SK-N-SH (cell line): ENCODE data around the gene PTPN13. TPM values are rescaled to one million over a fixed set of nuclear protein-coding genes. Genes with fewer than 3 reads are reported as not detected.

Experiments
- CTCF ChIA-PET: fragments of 300-600, 350-600 bp; formaldehyde crosslinking; extraction: SDS; loops from one replicate; lab custom pipeline; 2021; lab: Yijun Ruan, JAX
- POLR2A ChIA-PET: fragments of 350-600 bp; sonication (Branson Sonifier 250); formaldehyde crosslinking; extraction: SDS; loops from one replicate; lab custom pipeline; 2020; ENCODE audit warnings: antibody characterized with exemption, inconsistent platforms; lab: Yijun Ruan, JAX
- DNase-seq: peaks from one replicate; pipeline ENCODE4 v3.0.0; 2012
- H2AFZ ChIP-seq: fragments of 200-600 bp; sonication (generic); 2 replicates; pipeline ENCODE4 v1.8.1; 2016; ENCODE audit warnings: antibody characterized with exemption, mild to moderate bottlenecking, low read depth
- H3F3A ChIP-seq: fragments of 200-600 bp; sonication (generic); replicated peaks from 2 replicates; pipeline ENCODE3; 2016; ENCODE audit warnings: antibody characterized with exemption, mild to moderate bottlenecking; ENCODE audit not compliant: insufficient read depth
- H3K27ac ChIP-seq, 2 experiments: fragments of 200-500 bp in 1 of 2; fragments of 200-600 bp in 1 of 2; sonication (Bioruptor generic) in 1 of 2; sonication (generic), shearing (Covaris generic) in 1 of 2; 2 replicates each; pipeline versions ENCODE4 v1.5.1 to v1.6.1; 2014 to 2016; ENCODE audit warnings: low read depth in 2 of 2, inconsistent platforms in 1 of 2, low read length in 1 of 2, mild to moderate bottlenecking in 1 of 2, mixed read lengths in 1 of 2
- H3K27me3 ChIP-seq: fragments of 200-600 bp; sonication (generic), shearing (Covaris generic); 2 replicates; pipeline ENCODE4 v1.6.1; 2016; ENCODE audit warnings: mixed run types; ENCODE audit not compliant: insufficient read depth
- H3K36me3 ChIP-seq, 2 experiments: fragments of 200-500 bp in 1 of 2; fragments of 200-600 bp in 1 of 2; sonication (Bioruptor generic) in 1 of 2; sonication (generic) in 1 of 2; replicated peaks in 1 of 2; 2 replicates each; pipeline versions ENCODE3 to v1.5.1; 2014 to 2016; ENCODE audit warnings: low read length in 1 of 2, mild to moderate bottlenecking in 1 of 2; ENCODE audit not compliant: insufficient read depth in 2 of 2, control insufficient read depth in 1 of 2
- H3K4me1 ChIP-seq, 2 experiments: fragments of 200-500 bp in 1 of 2; fragments of 200-600 bp in 1 of 2; sonication (Bioruptor generic) in 1 of 2; sonication (generic), shearing (Covaris generic) in 1 of 2; 2 replicates each; pipeline versions ENCODE4 v1.5.1 to v1.6.1; 2014 to 2016; ENCODE audit warnings: low read depth in 1 of 2, low read length in 1 of 2, mixed run types in 1 of 2; ENCODE audit not compliant: insufficient read depth in 2 of 2, control insufficient read depth in 1 of 2
- H3K4me2 ChIP-seq: fragments of 200-600 bp; sonication (generic), shearing (Covaris generic); 2 replicates; pipeline ENCODE4 v1.6.1; 2017; ENCODE audit warnings: mixed run types
- H3K4me3 ChIP-seq, 2 experiments: fragments of 200-500 bp in 1 of 2; fragments of 200-600 bp in 1 of 2; sonication (Bioruptor generic) in 1 of 2; sonication (generic), shearing (Covaris generic) in 1 of 2; 2 replicates each; pipeline versions ENCODE4 v1.5.1 to v1.8.1; 2014 to 2016; ENCODE audit warnings: low read depth in 2 of 2, inconsistent platforms in 1 of 2, low read length in 1 of 2, mild to moderate bottlenecking in 1 of 2, mixed read lengths in 1 of 2, moderate library complexity in 1 of 2
- H3K79me2 ChIP-seq: fragments of 200-600 bp; sonication (generic); 2 replicates; pipeline ENCODE4 v1.8.1; 2017; ENCODE audit warnings: mild to moderate bottlenecking; ENCODE audit not compliant: insufficient read depth
- H3K9ac ChIP-seq: fragments of 200-600 bp; sonication (generic); 2 replicates; pipeline ENCODE4 v1.6.1; 2017; ENCODE audit warnings: mixed run types
- H3K9me2 ChIP-seq: fragments of 200-600 bp; sonication (generic); 2 replicates; pipeline ENCODE4 v1.6.1; 2017; ENCODE audit warnings: mixed run types
- H3K9me3 ChIP-seq: fragments of 200-600 bp; sonication (generic); 2 replicates; pipeline ENCODE4 v1.6.1; 2017; ENCODE audit warnings: mixed run types, mild to moderate bottlenecking, moderate library complexity
- H4K20me1 ChIP-seq: fragments of 200-600 bp; sonication (generic); 2 replicates; pipeline ENCODE4 v1.6.1; 2017; ENCODE audit warnings: mild to moderate bottlenecking, mixed run types; ENCODE audit not compliant: insufficient read depth
- ELF1 ChIP-seq: IDR thresholded peaks from 2 replicates; pipeline ENCODE4 v1.4.0; 2012
- EP300 ChIP-seq, 2 experiments: IDR thresholded peaks; 2 replicates each; pipeline versions ENCODE4 v1.4.0 to v1.6.1; 2012; ENCODE audit warnings: borderline replicate concordance in 1 of 2, low read depth in 1 of 2, low read length in 1 of 2
- FOSL2 ChIP-seq: IDR thresholded peaks from 2 replicates; pipeline ENCODE4 v1.4.0; 2012; ENCODE audit warnings: low read depth, mild to moderate bottlenecking, moderate library complexity, borderline replicate concordance
- FOXJ3 ChIP-seq: sonication (generic); formaldehyde crosslinking; IDR thresholded peaks from 2 replicates; pipeline ENCODE4 v1.5.1; 2020; ENCODE audit warnings: mild to moderate bottlenecking, missing genetic modification reagents
- GABPA ChIP-seq: IDR thresholded peaks from 2 replicates; pipeline ENCODE4 v1.4.0; 2012; ENCODE audit warnings: low read depth, mild to moderate bottlenecking
- GATA2 ChIP-seq: sonication (generic); formaldehyde crosslinking; IDR thresholded peaks from 2 replicates; pipeline ENCODE4 v1.5.0; 2020; ENCODE audit warnings: mild to moderate bottlenecking, missing genetic modification reagents
- MEF2A ChIP-seq: IDR thresholded peaks from 2 replicates; pipeline ENCODE4 v1.4.0; 2012; ENCODE audit warnings: low read depth, borderline replicate concordance
- RAD21 ChIP-seq: IDR thresholded peaks from 2 replicates; pipeline ENCODE4 v1.6.1; 2012; ENCODE audit warnings: mild to moderate bottlenecking, low read length
- RXRA ChIP-seq: IDR thresholded peaks from 2 replicates; pipeline ENCODE4 v1.4.0; 2012; ENCODE audit warnings: low read depth, mild to moderate bottlenecking, borderline replicate concordance
- SIN3A ChIP-seq: IDR thresholded peaks from 2 replicates; pipeline ENCODE4 v1.6.1; 2012; ENCODE audit warnings: low read depth, mild to moderate bottlenecking, low read length, moderate library complexity, borderline replicate concordance
- TCF12 ChIP-seq: IDR thresholded peaks from 2 replicates; pipeline ENCODE4 v1.4.0; 2012
- USF2 ChIP-seq: fragments of 150-350 bp; IDR thresholded peaks from 2 replicates; pipeline ENCODE4 v1.6.1; 2017; ENCODE audit warnings: antibody characterized with exemption, low read length, low read depth, borderline replicate concordance
- YY1 ChIP-seq: IDR thresholded peaks from 2 replicates; pipeline ENCODE4 v1.4.0; 2012; ENCODE audit warnings: low read depth, mild to moderate bottlenecking
- ZBTB33 ChIP-seq: IDR thresholded peaks from 2 replicates; pipeline ENCODE4 v1.4.0; 2012; ENCODE audit warnings: low read depth, borderline replicate concordance
- WGBS: methylation state at CpG from one replicate; pipeline ENCODE4 v1.1.6; 2017; ENCODE audit warnings: low lambda C conversion rate; 5-methylcytosine and 5-hydroxymethylcytosine counted together
- polyA plus RNA-seq, 3 experiments: library from polyadenylated mRNA; depleted of rRNA; stranded (reverse); fragments of >200 nt; gene quantifications; 2 replicates each; pipeline ENCODE4 v1.2.3, GENCODE V29; 2012
- TF ChIP-seq, protein P1 (sequence below): IDR thresholded peaks from 2 replicates; pipeline ENCODE4 v1.4.0; 2012; ENCODE audit warnings: low read depth
- TF ChIP-seq, protein P2 (sequence below): IDR thresholded peaks from 2 replicates; pipeline ENCODE4; 2012
- TF ChIP-seq, protein P3 (sequence below): fragments of 200-600 bp; sonication (generic); IDR thresholded peaks from 2 replicates; pipeline ENCODE4 v1.6.1; 2017; ENCODE audit warnings: antibody characterized with exemption, mild to moderate bottlenecking, moderate library complexity
- TF ChIP-seq, protein P4 (sequence below): IDR thresholded peaks from 2 replicates; pipeline ENCODE4 v1.6.1; 2012; ENCODE audit warnings: mild to moderate bottlenecking, low read depth, low read length, moderate library complexity

PTPN13 gene
- polyA plus RNA-seq, 1 of the 3 experiments (the other 2 are of a cell fraction): 5.5 TPM

DNA sequence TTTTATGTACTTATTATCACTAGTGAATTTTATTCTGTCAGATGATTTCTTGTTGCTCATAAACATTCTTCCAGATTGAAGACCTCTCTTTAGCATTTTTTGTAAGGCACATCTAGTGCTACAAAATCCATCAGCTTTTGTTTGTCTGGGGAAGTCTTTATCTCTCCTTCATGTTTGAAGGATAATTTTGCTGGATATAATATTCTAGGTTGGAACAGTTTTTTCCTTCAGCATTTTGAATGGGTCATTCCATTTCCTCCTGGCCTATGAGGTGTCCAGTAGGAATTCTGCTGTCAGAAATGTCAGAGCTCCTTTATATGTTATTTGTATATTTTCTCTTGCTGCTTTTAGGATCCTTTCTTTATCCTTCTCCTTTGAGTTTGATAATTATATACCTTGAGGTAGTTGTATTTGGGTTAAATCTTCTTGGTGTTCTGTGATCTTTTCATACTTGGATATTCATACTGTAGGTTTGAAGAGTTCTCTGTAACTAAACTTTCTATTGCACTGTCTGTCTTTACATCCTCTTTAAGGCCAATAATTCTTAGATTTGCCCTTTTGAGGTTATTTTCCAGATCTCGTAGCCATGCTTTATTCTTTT is 58.3 kb downstream of the PTPN13 start:
- H3K4me3 ChIP-seq: no peak overlapping the region
- H4K20me1 ChIP-seq: no peaks in the 10 kb centered on the region
- H3K4me1 ChIP-seq: no peaks in the 10 kb centered on the region
- H3K36me3 ChIP-seq: peaks cover 0 to 7% of the 10 kb centered on the region in 2 experiments
- TF ChIP-seq EP300 (IDR thresholded peaks at IDR 0.05; ENCODE audit: borderline replicate concordance in 1 of 2, low read depth in 1 of 2, low read length in 1 of 2) (no peak), TCF12 (no peak), ELF1 (no peak), ZBTB33 (no peak), GABPA (no peak), FOSL2 (no peak), GATA2 (CRISPR knock-in tag) (no peak), RXRA (no peak), SIN3A (no peak), FOXJ3 (no peak), YY1 (no peak), MEF2A (no peak), RAD21 (no peak), USF2 (no peak)
- TF ChIP-seq, protein P1, sequence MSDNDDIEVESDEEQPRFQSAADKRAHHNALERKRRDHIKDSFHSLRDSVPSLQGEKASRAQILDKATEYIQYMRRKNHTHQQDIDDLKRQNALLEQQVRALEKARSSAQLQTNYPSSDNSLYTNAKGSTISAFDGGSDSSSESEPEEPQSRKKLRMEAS: no peak
- TF ChIP-seq, protein P2, sequence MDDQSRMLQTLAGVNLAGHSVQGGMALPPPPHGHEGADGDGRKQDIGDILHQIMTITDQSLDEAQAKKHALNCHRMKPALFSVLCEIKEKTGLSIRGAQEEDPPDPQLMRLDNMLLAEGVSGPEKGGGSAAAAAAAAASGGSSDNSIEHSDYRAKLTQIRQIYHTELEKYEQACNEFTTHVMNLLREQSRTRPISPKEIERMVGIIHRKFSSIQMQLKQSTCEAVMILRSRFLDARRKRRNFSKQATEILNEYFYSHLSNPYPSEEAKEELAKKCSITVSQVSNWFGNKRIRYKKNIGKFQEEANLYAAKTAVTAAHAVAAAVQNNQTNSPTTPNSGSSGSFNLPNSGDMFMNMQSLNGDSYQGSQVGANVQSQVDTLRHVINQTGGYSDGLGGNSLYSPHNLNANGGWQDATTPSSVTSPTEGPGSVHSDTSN: no peak
- TF ChIP-seq, protein P3, sequence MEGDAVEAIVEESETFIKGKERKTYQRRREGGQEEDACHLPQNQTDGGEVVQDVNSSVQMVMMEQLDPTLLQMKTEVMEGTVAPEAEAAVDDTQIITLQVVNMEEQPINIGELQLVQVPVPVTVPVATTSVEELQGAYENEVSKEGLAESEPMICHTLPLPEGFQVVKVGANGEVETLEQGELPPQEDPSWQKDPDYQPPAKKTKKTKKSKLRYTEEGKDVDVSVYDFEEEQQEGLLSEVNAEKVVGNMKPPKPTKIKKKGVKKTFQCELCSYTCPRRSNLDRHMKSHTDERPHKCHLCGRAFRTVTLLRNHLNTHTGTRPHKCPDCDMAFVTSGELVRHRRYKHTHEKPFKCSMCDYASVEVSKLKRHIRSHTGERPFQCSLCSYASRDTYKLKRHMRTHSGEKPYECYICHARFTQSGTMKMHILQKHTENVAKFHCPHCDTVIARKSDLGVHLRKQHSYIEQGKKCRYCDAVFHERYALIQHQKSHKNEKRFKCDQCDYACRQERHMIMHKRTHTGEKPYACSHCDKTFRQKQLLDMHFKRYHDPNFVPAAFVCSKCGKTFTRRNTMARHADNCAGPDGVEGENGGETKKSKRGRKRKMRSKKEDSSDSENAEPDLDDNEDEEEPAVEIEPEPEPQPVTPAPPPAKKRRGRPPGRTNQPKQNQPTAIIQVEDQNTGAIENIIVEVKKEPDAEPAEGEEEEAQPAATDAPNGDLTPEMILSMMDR: no peak
- TF ChIP-seq, protein P4, sequence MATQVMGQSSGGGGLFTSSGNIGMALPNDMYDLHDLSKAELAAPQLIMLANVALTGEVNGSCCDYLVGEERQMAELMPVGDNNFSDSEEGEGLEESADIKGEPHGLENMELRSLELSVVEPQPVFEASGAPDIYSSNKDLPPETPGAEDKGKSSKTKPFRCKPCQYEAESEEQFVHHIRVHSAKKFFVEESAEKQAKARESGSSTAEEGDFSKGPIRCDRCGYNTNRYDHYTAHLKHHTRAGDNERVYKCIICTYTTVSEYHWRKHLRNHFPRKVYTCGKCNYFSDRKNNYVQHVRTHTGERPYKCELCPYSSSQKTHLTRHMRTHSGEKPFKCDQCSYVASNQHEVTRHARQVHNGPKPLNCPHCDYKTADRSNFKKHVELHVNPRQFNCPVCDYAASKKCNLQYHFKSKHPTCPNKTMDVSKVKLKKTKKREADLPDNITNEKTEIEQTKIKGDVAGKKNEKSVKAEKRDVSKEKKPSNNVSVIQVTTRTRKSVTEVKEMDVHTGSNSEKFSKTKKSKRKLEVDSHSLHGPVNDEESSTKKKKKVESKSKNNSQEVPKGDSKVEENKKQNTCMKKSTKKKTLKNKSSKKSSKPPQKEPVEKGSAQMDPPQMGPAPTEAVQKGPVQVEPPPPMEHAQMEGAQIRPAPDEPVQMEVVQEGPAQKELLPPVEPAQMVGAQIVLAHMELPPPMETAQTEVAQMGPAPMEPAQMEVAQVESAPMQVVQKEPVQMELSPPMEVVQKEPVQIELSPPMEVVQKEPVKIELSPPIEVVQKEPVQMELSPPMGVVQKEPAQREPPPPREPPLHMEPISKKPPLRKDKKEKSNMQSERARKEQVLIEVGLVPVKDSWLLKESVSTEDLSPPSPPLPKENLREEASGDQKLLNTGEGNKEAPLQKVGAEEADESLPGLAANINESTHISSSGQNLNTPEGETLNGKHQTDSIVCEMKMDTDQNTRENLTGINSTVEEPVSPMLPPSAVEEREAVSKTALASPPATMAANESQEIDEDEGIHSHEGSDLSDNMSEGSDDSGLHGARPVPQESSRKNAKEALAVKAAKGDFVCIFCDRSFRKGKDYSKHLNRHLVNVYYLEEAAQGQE: no peak
- no peaks in the 10 kb centered on the region for H3K27me3 ChIP-seq
- no peaks in the 10 kb centered on the region for H3F3A ChIP-seq
- no peak for DNase-seq
- CTCF ChIA-PET: interaction anchor here (1.6 kb wide), 1 partner anchor 39 kb away, joined by 3 read pairs; no protein-coding TSS in a partner anchor
- no peaks in the 10 kb centered on the region; the same call in 1 of the 2 replicates for H3K79me2 ChIP-seq
- peaks cover 30% of the 10 kb centered on the region for H3K9me3 ChIP-seq
- no peak overlapping the region for H3K9ac ChIP-seq
- H2AFZ ChIP-seq: no peak overlapping the region
- H3K27ac ChIP-seq: no peak overlapping the region
- WGBS: 88% methylated on average over 1 of the region's 1 CpG
- no peak overlapping the region for H3K4me2 ChIP-seq
- POLR2A ChIA-PET: no interaction called here
- no peaks in the 10 kb centered on the region for H3K9me2 ChIP-seq
